AG10803 (cell line): ENCODE results near the gene C19orf73.

Source experiments
- DNase-seq: peaks from one replicate; pipeline ENCODE4 v3.0.0; 2010; ENCODE audit warnings: low read depth
- H3K4me3 ChIP-seq: 2 replicates; pipeline ENCODE4 v1.5.1; 2011; ENCODE audit warnings: mild to moderate bottlenecking, low read length, control low read depth
- TF ChIP-seq, protein P1 (sequence below): conservative IDR thresholded peaks from 2 replicates; pipeline ENCODE4 v1.5.1; 2011; ENCODE audit warnings: mild to moderate bottlenecking, low read length, control low read depth, inconsistent platforms

The C19orf73 gene

DNA sequence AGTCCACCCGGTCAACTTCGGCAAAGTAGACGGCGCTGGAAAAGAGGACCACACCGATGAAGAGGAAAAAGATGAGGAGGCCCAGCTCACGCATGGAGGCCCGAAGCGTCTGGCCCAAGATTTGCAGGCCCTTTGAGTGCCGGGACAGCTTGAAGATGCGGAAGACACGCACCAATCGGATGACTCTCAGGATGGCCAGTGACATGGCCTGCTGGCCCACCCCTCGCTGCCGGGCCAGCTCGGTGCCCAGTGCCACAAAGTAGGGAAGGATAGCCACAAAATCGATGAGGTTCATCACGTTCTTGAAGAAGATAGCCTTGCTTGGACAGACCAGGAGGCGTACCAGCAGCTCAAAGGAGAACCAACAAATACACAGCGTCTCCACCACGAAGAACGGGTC lies 48.5 kb downstream of the C19orf73 start:
- TF ChIP-seq, protein P1, sequence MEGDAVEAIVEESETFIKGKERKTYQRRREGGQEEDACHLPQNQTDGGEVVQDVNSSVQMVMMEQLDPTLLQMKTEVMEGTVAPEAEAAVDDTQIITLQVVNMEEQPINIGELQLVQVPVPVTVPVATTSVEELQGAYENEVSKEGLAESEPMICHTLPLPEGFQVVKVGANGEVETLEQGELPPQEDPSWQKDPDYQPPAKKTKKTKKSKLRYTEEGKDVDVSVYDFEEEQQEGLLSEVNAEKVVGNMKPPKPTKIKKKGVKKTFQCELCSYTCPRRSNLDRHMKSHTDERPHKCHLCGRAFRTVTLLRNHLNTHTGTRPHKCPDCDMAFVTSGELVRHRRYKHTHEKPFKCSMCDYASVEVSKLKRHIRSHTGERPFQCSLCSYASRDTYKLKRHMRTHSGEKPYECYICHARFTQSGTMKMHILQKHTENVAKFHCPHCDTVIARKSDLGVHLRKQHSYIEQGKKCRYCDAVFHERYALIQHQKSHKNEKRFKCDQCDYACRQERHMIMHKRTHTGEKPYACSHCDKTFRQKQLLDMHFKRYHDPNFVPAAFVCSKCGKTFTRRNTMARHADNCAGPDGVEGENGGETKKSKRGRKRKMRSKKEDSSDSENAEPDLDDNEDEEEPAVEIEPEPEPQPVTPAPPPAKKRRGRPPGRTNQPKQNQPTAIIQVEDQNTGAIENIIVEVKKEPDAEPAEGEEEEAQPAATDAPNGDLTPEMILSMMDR: no peak
- H3K4me3 ChIP-seq: no peak overlapping the region
- DNase-seq: no peak

DNA sequence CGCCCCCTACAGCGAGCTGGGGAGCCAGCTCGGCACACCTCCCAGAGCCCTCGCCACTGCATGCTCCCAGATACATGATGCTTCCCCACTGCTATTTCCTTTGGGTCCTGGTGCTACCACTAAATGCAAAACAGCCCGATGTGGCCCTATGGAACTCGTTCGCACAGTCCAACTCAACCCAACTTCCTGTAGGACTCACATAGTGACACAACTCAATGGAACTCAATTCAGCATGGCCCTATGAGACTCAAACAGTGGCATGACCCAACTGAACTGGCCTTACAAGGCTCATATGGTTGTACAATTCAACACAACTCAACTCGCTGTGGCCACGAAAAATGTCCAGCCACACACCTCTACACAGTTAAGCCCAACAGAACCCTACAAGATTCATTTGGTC lies 49.9 kb downstream of the C19orf73 start:
- no peak for DNase-seq
- TF ChIP-seq, protein P1: no peak
- H3K4me3 ChIP-seq: no peak overlapping the region
